ENCODE data around the gene HMCN2. TPM values are rescaled to one million over a fixed set of nuclear protein-coding genes. Genes with fewer than 3 reads are reported as not detected.

Gene HMCN2
- total RNA-seq, 1 donor from 2014 or later, result not detected

- Histone ChIP-seq H3K4me3 (ENCODE audit: low read depth, low read length) (no peak overlapping the region), H3K27me3 (ENCODE audit: control insufficient read depth, insufficient read depth, low read length) (peaks cover 11% of the 10 kb centered on the region), H3K36me3 (ENCODE audit: control insufficient read depth, insufficient read depth, low read length) (no peaks in the 10 kb centered on the region)
- no peak for DNase-seq (ENCODE audit: low read depth)
- TF ChIP-seq, protein P1, sequence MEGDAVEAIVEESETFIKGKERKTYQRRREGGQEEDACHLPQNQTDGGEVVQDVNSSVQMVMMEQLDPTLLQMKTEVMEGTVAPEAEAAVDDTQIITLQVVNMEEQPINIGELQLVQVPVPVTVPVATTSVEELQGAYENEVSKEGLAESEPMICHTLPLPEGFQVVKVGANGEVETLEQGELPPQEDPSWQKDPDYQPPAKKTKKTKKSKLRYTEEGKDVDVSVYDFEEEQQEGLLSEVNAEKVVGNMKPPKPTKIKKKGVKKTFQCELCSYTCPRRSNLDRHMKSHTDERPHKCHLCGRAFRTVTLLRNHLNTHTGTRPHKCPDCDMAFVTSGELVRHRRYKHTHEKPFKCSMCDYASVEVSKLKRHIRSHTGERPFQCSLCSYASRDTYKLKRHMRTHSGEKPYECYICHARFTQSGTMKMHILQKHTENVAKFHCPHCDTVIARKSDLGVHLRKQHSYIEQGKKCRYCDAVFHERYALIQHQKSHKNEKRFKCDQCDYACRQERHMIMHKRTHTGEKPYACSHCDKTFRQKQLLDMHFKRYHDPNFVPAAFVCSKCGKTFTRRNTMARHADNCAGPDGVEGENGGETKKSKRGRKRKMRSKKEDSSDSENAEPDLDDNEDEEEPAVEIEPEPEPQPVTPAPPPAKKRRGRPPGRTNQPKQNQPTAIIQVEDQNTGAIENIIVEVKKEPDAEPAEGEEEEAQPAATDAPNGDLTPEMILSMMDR (IDR thresholded peaks at IDR 0.05; ENCODE audit: insufficient read depth, low read length, poor library complexity, severe bottlenecking), result no peak
These were observed 105.8 kb downstream of the HMCN2 start for GRCh38 chr9:130371196-130371966.

DNA sequence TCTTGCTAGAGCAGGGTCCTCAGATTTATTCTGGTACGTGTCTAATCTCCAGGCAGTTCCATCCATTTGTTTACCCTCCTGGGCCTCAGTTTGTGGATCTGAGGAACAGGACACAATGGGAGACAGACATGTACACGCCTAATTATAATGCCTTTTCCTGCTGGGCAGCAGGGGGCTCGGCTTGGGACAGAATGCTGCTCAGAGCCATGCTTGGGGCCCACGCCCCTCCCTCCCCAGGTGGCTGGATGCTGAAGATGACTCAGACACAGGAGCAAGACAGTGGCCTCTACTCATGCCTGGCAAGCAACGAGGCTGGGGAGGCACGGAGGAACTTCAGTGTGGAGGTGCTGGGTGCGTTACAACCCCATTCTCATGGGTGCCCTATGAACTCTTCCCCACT lies 106.5 kb downstream of the HMCN2 start:
- peaks cover 10% of the 10 kb centered on the region for H3K27me3 ChIP-seq (ENCODE audit: control insufficient read depth, insufficient read depth, low read length)
- H3K4me3 ChIP-seq (ENCODE audit: low read depth, low read length), result no peak overlapping the region
- DNase-seq (ENCODE audit: low read depth), result no peak
- H3K36me3 ChIP-seq (ENCODE audit: control insufficient read depth, insufficient read depth, low read length), result no peaks in the 10 kb centered on the region
- TF ChIP-seq, protein P1 (IDR thresholded peaks at IDR 0.05; ENCODE audit: insufficient read depth, low read length, poor library complexity, severe bottlenecking), result no peak

- Histone ChIP-seq H3K27me3 (ENCODE audit: control insufficient read depth, insufficient read depth, low read length) (peaks cover 9% of the 10 kb centered on the region), H3K4me3 (ENCODE audit: low read depth, low read length) (no peak overlapping the region), H3K36me3 (ENCODE audit: control insufficient read depth, insufficient read depth, low read length) (no peaks in the 10 kb centered on the region)
- TF ChIP-seq, protein P1 (IDR thresholded peaks at IDR 0.05; ENCODE audit: insufficient read depth, low read length, poor library complexity, severe bottlenecking), result no peak
- DNase-seq (ENCODE audit: low read depth), result no peak
These were observed 108.2 kb downstream of the HMCN2 start for GRCh38 chr9:130373679-130374325.

- TF ChIP-seq, protein P1 (IDR thresholded peaks at IDR 0.05; ENCODE audit: insufficient read depth, low read length, poor library complexity, severe bottlenecking), result no peak
- no peak for DNase-seq (ENCODE audit: low read depth)
These were observed 112.1 kb downstream of the HMCN2 start for GRCh38 chr9:130377612-130378011.

DNA sequence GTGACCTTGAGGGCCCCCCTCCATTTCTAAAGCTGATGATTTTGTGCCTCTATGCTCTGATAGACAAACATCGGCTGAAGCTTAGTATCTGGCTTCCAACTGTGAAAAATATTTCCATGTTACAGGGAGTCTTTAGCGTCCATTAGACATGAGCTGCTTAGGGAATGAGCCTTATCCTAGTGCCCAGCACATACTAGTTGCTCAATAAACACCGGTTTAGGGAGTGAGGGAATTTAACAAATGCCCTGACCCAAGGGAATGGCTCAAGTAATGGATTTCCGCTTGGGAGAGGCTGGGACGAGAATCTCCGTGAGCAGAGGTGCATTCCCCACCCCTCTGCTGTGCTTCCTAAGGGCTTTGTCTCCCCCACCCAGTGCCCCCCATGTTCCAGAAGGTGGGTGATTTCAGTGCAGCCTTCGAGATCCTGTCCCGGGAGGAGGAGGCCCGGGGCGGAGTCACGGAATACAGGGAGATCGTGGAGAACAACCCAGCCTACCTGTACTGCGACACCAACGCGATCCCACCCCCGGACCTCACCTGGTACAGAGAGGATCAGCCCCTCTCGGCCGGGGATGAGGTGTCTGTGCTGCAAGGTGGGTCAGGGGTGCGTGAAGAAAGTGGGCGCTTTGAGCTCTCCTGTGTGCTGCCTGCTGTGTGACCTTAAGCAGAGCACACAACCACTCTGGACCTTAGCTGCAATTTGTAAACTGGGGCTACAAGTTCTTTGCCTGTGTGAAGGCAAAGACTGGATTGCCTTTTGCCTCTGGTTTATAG lies 113.5 kb downstream of the HMCN2 start:
- TF ChIP-seq, protein P1 (IDR thresholded peaks at IDR 0.05; ENCODE audit: insufficient read depth, low read length, poor library complexity, severe bottlenecking), result no peak
- Histone ChIP-seq H3K27me3 (ENCODE audit: control insufficient read depth, insufficient read depth, low read length) (peaks cover 10% of the 10 kb centered on the region), H3K36me3 (ENCODE audit: control insufficient read depth, insufficient read depth, low read length) (no peaks in the 10 kb centered on the region), H3K4me3 (ENCODE audit: low read depth, low read length) (no peak overlapping the region)
- no peak for DNase-seq (ENCODE audit: low read depth)

More at GRCh38 chr9:130377612-130378011, 112.1 kb downstream of the HMCN2 start:
- H3K27me3 ChIP-seq (ENCODE audit: control insufficient read depth, insufficient read depth, low read length), result peaks cover 4% of the 10 kb centered on the region
- no peaks in the 10 kb centered on the region for H3K36me3 ChIP-seq (ENCODE audit: control insufficient read depth, insufficient read depth, low read length)
- H3K4me3 ChIP-seq (ENCODE audit: low read depth, low read length), result no peak overlapping the region

Data from kidney epithelial cell (primary cell).